ELF-1 (cell line): ENCODE data around the gene TELO2.
A peak's percentile ranks its signal among the peaks of the same experiment; 100 is the strongest.

Experiments
- DNase-seq: peaks from one replicate; pipeline ENCODE4 v3.0.0-alpha.2; 2016; ENCODE audit warnings: low read depth, low spot score

The TELO2 gene

GRCh38 chr16:1518626-1519135, 25.5 kb downstream of the TELO2 start:
- DNase-seq, result no peak

DNA sequence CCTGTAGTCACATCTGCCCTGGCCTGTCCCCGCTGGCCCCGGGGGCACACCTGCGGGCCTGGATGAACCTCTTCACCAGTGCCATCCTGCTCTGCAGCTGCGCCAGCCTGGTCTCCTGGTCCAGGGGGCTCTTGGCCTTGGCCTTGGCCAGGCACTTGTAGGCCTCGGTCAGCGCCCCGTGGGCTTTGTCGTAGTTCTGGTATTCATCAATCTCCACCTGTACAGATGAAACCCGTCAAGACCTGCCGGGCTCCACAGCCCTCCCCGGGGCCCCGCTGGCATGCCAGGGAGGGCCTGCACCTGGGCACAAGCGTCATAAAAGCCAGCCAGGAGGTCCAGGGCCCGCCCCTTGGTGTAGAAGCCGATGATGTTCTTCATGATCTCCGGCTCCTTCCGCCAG, 26.7 kb downstream of the TELO2 start:
- no peak for DNase-seq

GRCh38 chr16:1520461-1520860, 27.3 kb downstream of the TELO2 start:
- DNase-seq, result no peak

DNA sequence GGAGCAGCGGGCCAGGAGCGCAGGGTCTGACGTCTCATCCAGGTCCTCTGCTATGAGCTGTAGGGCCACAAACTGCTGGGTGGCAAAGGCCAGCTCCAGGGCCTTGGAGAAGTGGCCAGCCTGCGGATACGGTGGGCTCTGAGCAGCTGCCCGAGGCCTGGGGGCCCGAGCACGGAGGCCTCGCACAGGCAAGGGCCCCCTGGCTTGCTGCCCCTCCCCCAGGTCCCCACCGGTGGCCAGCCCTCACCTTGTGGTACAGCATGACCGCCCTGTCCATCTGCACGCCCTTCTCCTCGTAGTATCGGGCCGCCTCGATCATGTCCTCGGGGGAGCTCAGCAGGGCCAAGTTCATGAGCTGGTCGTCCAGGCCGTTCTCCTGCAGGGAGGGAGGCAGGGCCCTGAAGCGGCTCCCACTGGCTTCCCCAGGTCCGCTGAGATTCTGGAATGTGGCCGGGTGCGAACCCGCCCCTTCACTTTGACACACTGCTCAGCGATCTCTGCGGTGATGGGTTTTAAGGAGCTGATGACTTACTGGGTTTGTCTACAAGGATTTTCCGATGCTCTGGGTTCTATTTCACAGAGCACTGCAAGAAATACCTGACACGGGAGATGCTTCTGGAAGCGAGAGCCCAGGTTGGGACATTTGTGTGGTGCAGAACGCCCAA, 30.6 kb downstream of the TELO2 start:
- peak; percentile 43 for DNase-seq

DNA sequence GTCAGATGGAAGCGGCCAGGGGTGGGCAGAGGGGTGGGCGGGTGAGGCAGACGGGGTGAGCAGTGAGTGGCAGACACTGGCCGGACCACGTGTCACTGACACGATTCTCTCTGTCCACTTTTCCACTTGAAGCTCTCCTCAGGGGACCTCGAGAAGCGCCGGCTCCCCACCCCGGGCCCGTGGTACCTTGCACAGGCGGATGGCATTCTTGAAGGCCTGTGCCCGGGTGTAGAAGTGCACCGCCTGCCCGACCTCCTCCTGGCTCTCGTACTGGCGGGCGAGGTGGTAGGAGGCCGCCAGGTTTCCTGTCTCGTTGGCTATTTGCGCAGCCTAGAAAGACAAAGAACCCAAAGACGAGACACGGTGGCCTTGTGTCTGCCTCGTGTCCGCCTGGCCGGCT, 31.2 kb downstream of the TELO2 start:
- DNase-seq, result no peak

DNA sequence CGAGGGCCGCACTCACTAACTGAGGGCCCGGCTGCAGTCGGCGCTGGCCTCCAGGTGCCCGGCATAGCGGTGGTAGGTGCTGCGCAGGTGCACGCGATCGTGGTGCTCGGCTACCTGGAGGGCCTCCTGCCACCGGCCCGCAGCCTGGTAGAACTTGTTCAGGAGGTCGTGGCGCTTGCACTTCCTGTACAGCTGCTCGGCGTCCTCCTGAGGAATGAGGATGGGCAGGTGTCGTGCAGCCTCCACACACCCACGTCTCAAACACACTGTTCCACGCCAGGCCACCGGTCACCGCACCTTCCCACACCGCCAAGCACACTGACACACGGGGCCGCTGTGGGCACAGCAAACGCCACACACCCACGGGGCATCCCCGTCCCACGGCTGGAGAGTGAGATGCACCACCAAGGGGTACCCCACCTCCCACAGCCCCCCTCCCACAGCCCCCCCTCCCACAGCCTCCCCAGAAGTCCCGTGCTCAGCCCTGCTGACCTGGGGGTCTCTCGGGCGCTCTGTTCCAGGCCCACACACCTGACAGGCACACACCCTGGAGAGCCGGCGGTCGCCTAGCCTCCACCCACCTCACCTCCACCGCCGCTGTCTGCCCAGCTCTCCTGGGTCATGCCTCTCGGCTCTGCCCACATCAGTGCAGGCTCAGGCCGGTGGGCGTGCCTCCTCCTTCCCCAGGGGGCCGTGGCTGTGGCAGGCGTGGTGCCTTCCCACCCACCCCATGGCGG, 32.9 kb downstream of the TELO2 start:
- DNase-seq, result no peak

DNA sequence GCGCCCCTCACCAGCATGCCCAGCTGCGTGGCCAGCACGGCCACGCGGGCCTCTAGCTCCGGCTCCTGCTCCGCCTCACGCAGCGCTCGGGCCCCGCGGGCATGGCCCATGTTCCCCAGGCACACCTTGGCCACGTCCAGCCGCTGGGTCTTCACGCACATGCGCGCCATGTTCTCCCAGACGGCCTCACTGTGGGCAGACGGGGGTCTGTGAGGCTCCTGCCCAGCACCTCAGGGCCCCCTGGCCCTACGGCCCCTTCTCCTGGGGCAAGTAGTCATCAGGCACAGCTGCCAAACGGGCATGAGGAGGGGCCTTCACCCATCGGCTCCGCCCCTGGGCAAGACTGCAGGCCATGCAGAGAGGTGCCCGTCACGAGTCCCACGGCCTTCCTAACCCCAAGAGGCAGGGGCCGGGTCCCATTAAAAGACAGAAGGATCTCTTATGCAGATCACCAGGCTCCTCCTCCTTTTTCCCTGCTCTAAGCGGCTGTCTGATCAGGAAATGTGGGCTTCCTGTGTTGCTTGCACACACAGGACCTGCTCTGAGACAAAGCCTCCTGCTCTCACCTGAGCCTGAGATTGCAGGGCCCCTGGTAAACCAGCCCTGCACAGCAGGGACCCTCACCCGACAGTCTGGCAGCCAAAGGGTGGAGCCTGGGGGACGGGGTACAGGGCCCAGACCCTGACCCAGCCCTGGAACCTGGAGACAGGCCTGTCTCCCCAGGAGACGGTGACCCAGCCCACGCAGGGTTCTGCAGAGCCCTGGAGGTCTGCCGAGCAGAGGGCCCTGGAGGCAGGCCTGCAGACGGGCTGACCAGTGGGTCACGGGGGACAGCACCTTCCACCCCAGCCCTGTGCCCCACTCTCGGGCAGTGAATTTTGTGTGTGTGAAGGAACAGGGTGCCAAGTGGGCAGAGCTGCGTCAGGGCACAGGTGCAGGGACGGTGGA, 33.7 kb downstream of the TELO2 start:
- DNase-seq, result no peak

GRCh38 chr16:1527836-1528811, 35.0 kb downstream of the TELO2 start:
- no peak for DNase-seq

GRCh38 chr16:1528921-1529537, 35.9 kb downstream of the TELO2 start:
- no peak for DNase-seq

GRCh38 chr16:1530349-1530882, 37.3 kb downstream of the TELO2 start:
- no peak for DNase-seq

DNA sequence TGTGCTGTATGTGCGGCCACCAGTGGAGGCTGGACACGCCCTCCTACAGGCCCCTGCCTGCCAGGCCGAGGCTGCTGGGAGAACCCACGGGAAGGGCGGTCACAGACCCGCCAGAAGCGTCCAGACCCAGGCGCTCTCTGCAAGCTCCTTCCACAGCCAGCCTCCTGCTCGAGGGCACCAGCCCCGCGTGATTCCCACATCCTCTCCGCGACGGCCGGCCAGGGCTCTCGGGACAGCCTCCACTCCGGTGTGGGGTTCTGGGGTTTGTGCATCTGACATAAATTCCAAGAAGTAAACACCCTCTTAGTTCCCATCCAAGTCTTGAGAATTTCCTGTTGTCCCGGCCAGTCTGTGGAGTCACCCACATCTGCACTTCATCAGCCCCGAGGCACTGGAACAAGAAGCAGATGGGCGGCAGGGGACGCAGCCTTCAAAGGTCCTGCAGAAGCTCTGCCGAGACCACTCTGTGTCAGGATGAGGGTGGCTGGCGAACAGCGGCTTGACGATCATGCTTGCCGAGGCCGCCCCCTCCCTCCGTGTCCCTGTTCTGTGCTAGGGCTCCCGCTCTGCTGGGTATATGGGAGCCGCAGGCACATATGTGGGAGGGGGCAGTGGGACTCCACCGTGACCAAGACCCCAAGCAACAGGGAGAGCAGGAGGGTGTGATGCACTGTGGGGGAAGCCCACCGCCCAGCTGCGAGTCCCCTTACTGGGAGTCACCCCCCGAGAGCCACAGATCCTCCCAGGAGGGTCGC, 37.9 kb downstream of the TELO2 start:
- peak; percentile 54 for DNase-seq

DNA sequence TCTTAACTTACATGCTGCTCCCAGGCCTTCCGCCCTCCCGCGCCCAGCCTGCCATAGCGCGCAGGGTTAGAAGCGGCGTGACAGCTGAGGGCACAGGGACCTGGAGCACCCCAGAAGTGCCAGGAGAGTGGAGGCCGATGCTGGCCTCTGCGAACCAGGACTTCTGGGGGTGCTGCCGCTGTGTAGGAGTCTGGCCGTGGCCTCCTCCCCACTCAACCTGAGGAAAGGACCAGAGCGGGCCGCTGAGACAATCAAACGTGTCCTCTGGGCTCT, 38.4 kb downstream of the TELO2 start:
- no peak for DNase-seq

DNA sequence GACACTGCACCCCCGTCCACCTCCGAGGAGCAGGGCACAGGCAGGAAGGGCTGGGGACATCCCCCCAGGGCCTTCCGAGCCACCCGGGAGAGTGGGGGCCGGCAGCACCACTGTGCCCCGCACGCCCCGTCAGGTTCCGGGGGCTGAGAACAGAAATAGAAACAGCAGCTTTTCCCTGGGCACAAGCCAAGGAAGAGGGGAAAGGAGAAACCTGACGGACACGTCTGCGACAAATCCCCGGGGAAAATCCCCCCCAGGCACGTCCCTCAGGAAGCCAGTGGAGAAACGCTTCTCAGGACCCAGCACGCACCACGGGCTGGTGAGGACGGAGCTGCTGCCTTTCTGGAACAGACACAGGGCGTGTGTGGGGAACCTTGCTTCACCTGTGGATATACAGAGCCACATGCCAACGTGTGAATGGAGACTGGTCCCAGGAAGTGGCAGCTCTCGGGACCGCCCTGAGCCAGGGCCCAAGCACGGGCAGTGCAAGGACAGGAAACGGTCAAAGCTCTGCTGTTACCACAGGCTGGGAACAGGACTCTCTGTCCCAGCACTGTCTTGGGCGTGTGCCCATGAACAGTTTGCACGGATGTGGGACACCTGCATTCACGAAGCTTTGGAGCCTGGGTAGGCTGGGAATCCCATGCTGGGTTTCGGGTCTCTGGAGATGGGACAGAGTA, 39.1 kb downstream of the TELO2 start:
- DNase-seq, result no peak

DNA sequence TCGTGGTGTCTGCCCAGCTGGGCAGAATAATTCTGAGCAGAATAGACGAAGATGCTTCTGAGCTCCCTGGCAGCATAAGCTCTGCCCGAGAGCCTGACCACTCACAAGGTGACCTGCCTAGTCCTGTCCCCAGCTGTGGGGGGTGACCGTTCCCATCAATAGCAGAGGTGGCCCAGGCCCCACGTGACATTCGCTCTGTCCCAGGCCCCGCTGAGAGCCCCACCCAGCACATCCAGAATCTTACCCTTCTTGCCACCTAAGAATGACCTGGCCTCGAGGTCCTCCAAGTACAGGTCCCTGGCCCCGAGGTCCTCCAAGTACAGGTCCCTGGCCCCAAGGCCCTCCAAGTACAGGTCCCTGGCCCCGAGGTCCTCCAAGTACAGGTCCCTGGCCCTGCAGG, 39.6 kb downstream of the TELO2 start:
- no peak for DNase-seq

DNA sequence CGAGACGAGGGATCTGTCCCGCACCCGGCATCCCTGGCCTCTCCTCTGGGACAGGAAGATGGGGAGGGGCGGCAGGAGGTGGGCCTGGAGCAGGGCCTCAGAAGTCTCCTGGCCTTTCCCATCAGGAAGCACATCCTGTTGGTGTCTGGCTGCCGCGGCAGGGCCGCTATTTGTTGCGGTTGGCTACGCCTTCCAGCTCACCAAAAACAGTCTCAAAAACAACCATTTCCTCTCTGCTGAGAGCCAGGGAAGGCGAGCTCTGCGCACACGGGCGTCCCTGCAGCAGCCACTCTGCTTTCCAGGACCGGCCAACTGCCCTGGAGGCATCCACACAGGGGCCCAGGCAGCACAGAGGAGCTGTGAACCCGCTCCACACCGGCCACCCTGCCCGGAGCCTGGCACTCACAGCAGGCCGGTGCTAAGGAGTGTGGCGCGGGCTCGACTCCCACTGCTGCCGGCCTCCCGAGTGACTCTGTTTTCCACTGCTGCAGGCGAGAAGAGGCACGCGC, 40.3 kb downstream of the TELO2 start, which contains the start of gene TMEM204:
TSS of gene TMEM204 (plus strand) at position 224 of the 509 bp plus-strand sequence. CDS start 610 bp downstream, outside the sequence.
- peak; percentile 91 for DNase-seq

GRCh38 chr16:1534021-1535020, 41.2 kb downstream of the TELO2 start:
- DNase-seq, result peak; percentile 56
